SK-N-SH (cell line): ENCODE results near the gene RAB7A.

Source experiments
- CTCF ChIP-seq: fragments of 200-600 bp; sonication (generic); IDR thresholded peaks from 2 replicates; pipeline ENCODE4 v1.6.1; 2017; ENCODE audit warnings: antibody characterized with exemption, mild to moderate bottlenecking, moderate library complexity
- TF ChIP-seq, protein P1 (sequence below): fragments of 150-350 bp; IDR thresholded peaks from 2 replicates; pipeline ENCODE4 v1.6.1; 2017; ENCODE audit warnings: antibody characterized with exemption, low read length, low read depth, borderline replicate concordance

- no peak for TF ChIP-seq CTCF
- TF ChIP-seq, protein P1, sequence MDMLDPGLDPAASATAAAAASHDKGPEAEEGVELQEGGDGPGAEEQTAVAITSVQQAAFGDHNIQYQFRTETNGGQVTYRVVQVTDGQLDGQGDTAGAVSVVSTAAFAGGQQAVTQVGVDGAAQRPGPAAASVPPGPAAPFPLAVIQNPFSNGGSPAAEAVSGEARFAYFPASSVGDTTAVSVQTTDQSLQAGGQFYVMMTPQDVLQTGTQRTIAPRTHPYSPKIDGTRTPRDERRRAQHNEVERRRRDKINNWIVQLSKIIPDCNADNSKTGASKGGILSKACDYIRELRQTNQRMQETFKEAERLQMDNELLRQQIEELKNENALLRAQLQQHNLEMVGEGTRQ = no peak
Measured at GRCh38 chr3:128783774-128784173, 57.8 kb downstream of the RAB7A start.
